ENCODE results near the gene RTL5. TPM values are rescaled to one million over a fixed set of nuclear protein-coding genes. Genes with fewer than 3 reads are reported as not detected.
A peak's percentile ranks its signal among the peaks of the same experiment; 100 is the strongest.

The RTL5 gene
- total and polyA plus RNA-seq, 2 experiments from 2014 or later = 0.31 to 0.94 TPM

DNA sequence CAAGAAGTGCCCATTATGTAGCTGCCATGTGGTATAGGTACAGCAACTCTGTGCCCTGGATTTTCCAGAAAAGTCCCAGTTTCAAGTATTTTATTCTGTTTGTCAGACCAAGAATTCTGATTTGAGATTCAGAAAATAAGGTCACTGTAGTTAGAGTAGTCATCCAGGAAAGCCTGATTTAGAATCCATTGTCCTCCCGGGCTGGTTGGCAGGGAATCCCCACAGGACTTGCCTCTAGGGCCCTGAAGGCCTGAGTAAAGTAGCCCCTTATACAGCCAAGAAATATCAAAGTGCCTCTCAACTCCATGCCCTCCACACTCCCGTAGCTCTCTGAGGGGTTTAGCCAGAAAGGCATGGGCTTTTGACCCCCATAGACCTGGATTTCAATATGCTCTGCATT, 36.3 kb downstream of the RTL5 start:
- no peak overlapping the region for H2AFZ ChIP-seq
- Mint-ChIP-seq H3K27ac (no peak overlapping the region), H3K36me3 (ENCODE audit: low read depth) (no peaks in the 10 kb centered on the region), H3K4me1 (peaks cover 19% of the 10 kb centered on the region), H3K27me3 (ENCODE audit: insufficient read depth, low read depth, poor library complexity) (peaks cover 7% of the 10 kb centered on the region), H3K4me3 (no peak overlapping the region), H3K9me3 (no peaks in the 10 kb centered on the region)
- no peaks in the 10 kb centered on the region for H3K79me2 ChIP-seq (replicated peaks; ENCODE audit: insufficient read depth)
- DNase-seq (ENCODE audit: low spot score) = no peak
- H3K27ac ChIP-seq (ENCODE audit: low read depth) = no peak overlapping the region
- no peaks in the 10 kb centered on the region; the same call in 1 of the 2 replicates for H3K4me1 ChIP-seq (ENCODE audit: insufficient read depth)
- no peak overlapping the region for H3K4me3 ChIP-seq
- TF ChIP-seq CREB1 (CRISPR knock-in tag; IDR thresholded peaks at IDR 0.05; ENCODE audit: low read depth) (no peak), CTCF (conservative IDR thresholded peaks at IDR 0.05; ENCODE audit: low read depth in 2 of 2) (no peak)
- H3K27me3 ChIP-seq (ENCODE audit: insufficient read depth) = no peaks in the 10 kb centered on the region
- H3K36me3 ChIP-seq (ENCODE audit: insufficient read depth) = no peaks in the 10 kb centered on the region
- H4K20me1 ChIP-seq (replicated peaks; ENCODE audit: insufficient read depth) = no peaks in the 10 kb centered on the region
- no peaks in the 10 kb centered on the region for H3K9me2 ChIP-seq (ENCODE audit: insufficient read depth)
- H3K4me2 ChIP-seq = no peak overlapping the region
- H3F3A ChIP-seq (replicated peaks; ENCODE audit: low read depth) = no peaks in the 10 kb centered on the region
- ATAC-seq = no peak

DNA sequence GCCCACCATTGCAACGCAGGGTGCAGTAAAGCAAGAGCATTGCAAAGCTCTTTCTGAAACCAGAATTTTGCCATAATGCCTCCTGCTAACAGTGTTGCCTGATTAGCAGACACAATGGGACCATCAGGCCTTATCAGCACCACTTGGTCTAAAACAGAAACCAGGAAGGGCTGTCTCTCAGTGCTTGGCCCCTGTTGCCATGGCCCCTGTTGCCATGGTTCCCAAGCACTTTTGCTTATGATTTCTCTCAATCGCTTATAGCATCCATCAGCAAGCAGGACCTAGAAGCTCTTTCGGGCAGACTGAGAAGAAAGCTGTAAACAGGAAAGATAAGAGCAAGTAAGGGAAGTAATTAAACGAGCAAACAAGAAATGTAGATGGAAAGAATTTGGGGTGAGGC, 36.8 kb downstream of the RTL5 start:
- H3F3A ChIP-seq (replicated peaks; ENCODE audit: low read depth) = no peaks in the 10 kb centered on the region
- ATAC-seq (peak; percentile 62), DNase-seq (ENCODE audit: low spot score) (peak; percentile 46)
- no peaks in the 10 kb centered on the region for H3K79me2 ChIP-seq (replicated peaks; ENCODE audit: insufficient read depth)
- no peak overlapping the region for H3K4me3 ChIP-seq
- no peaks in the 10 kb centered on the region for H3K36me3 ChIP-seq (ENCODE audit: insufficient read depth)
- no peaks in the 10 kb centered on the region for H4K20me1 ChIP-seq (replicated peaks; ENCODE audit: insufficient read depth)
- H3K9me2 ChIP-seq (ENCODE audit: insufficient read depth) = no peaks in the 10 kb centered on the region
- H3K27ac Mint-ChIP-seq = no peak overlapping the region
- H3K27ac ChIP-seq (ENCODE audit: low read depth) = no peak overlapping the region
- H3K4me1 ChIP-seq (ENCODE audit: insufficient read depth) = no peaks in the 10 kb centered on the region; the same call in 1 of the 2 replicates
- no peaks in the 10 kb centered on the region for H3K36me3 Mint-ChIP-seq (ENCODE audit: low read depth)
- H3K4me1 Mint-ChIP-seq = peaks cover 19% of the 10 kb centered on the region
- no peaks in the 10 kb centered on the region for H3K27me3 ChIP-seq (ENCODE audit: insufficient read depth)
- peaks cover 7% of the 10 kb centered on the region for H3K27me3 Mint-ChIP-seq (ENCODE audit: insufficient read depth, low read depth, poor library complexity)
- no peaks in the 10 kb centered on the region for H3K9me3 Mint-ChIP-seq
- H2AFZ ChIP-seq = no peak overlapping the region
- no peak overlapping the region for H3K4me2 ChIP-seq
- no peak overlapping the region for H3K4me3 Mint-ChIP-seq
- no peak for TF ChIP-seq EZH2phosphoT487 (IDR thresholded peaks at IDR 0.05; ENCODE audit: unreplicated experiment)
- no peak for TF ChIP-seq POLR2AphosphoS5 (IDR thresholded peaks at IDR 0.05; ENCODE audit: low read depth)
- no peak for TF ChIP-seq ZNF331 (CRISPR knock-in tag; IDR thresholded peaks at IDR 0.05; ENCODE audit: low read depth)
- no peak for TF ChIP-seq JUNB (IDR thresholded peaks at IDR 0.05; ENCODE audit: unreplicated experiment)
- TF ChIP-seq ZNF114 (CRISPR knock-in tag; IDR thresholded peaks at IDR 0.05) = no peak
- no peak for TF ChIP-seq CREB1 (CRISPR knock-in tag; IDR thresholded peaks at IDR 0.05; ENCODE audit: low read depth)
- no peak for TF ChIP-seq STAT1 (IDR thresholded peaks at IDR 0.05; ENCODE audit: unreplicated experiment)
- TF ChIP-seq EZH2 (IDR thresholded peaks at IDR 0.05; ENCODE audit: low read depth, unreplicated experiment) = no peak
- TF ChIP-seq REST (IDR thresholded peaks at IDR 0.05; ENCODE audit: unreplicated experiment) = no peak
- TF ChIP-seq ZNF462 (CRISPR knock-in tag; IDR thresholded peaks at IDR 0.05) = no peak

All from GM23338 (cell line).